ENCODE measurements around the gene PAK6. TPM values are rescaled to one million over a fixed set of nuclear protein-coding genes. Genes with fewer than 3 reads are reported as not detected.
A peak's percentile ranks its signal among the peaks of the same experiment; 100 is the strongest.

The PAK6 gene
- polyA plus RNA-seq, 1 donor (not counting 4 experiments of a cell fraction or from before 2014, with no cell fraction given) = 11.5 TPM

- Histone ChIP-seq H3K36me3 (ENCODE audit: control insufficient read depth in 2 of 2, extremely low read depth in 1 of 2, insufficient read depth in 2 of 2, low read length in 2 of 2) (peaks cover 40 to 42% of the 10 kb centered on the region in 2 experiments), H3K9me3 (ENCODE audit: control insufficient read depth, low read depth, low read length) (no peaks in the 10 kb centered on the region), H4K20me1 (ENCODE audit: control insufficient read depth, extremely low read depth, insufficient read depth, low read length) (no peaks in the 10 kb centered on the region), H3K27ac (ENCODE audit: control insufficient read depth, insufficient read depth, low read length) (no peak overlapping the region), H3K79me2 (ENCODE audit: control insufficient read depth, insufficient read depth, low read length) (no peaks in the 10 kb centered on the region), H3K4me3 (ENCODE audit: control insufficient read depth in 2 of 3, extremely low read depth in 1 of 3, insufficient read depth in 2 of 3, low read depth in 1 of 3, low read length in 3 of 3) (no peak overlapping the region), H3K27me3 (ENCODE audit: control insufficient read depth, extremely low read depth, insufficient read depth, low read length) (no peaks in the 10 kb centered on the region), H3K9me1 (ENCODE audit: control insufficient read depth, extremely low read depth, insufficient read depth, low read length) (no peaks in the 10 kb centered on the region), H3K4me2 (ENCODE audit: control insufficient read depth, extremely low read depth, insufficient read depth, low read depth, low read length) (no peak overlapping the region), H3K9ac (ENCODE audit: control insufficient read depth, extremely low read depth, insufficient read depth, low read length) (no peak overlapping the region), H3K4me1 (ENCODE audit: control insufficient read depth, extremely low read depth, insufficient read depth, low read length) (no peaks in the 10 kb centered on the region), H2AFZ (ENCODE audit: control insufficient read depth, low read length) (no peak overlapping the region)
- no peak for FAIRE-seq
- no peak for DNase-seq (ENCODE audit: low read depth, low spot score)
- TF ChIP-seq CTCF (optimal IDR thresholded peaks at IDR 0.05 in 1 of 3, IDR thresholded peaks at IDR 0.05 in 1 of 3, conservative IDR thresholded peaks at IDR 0.05 in 1 of 3; ENCODE audit: extremely low read depth in 1 of 3, insufficient read depth in 2 of 3, low read length in 3 of 3) (peak; percentile 29 to 69 (median 43)), EZH2 (IDR thresholded peaks at IDR 0.05; ENCODE audit: low read length) (no peak)
- dilution Hi-C loops (cut with MboI; ENCODE audit: extremely low pct_ligation_motif_present, low sequenced_read_pairs) = loop anchor here (5.0 kb wide), 1 partner anchor 55 kb away; no protein-coding TSS in a partner anchor
Observed at GRCh38 chr15:40272485-40273056, 33.7 kb downstream of the PAK6 start.

GRCh38 chr15:40273428-40273827 is 34.6 kb downstream of the PAK6 start:
- no peaks in the 10 kb centered on the region for H3K9me1 ChIP-seq (ENCODE audit: control insufficient read depth, extremely low read depth, insufficient read depth, low read length)
- H3K27me3 ChIP-seq (ENCODE audit: control insufficient read depth, extremely low read depth, insufficient read depth, low read length) = no peaks in the 10 kb centered on the region
- no peak overlapping the region for H3K9ac ChIP-seq (ENCODE audit: control insufficient read depth, extremely low read depth, insufficient read depth, low read length)
- DNase-seq (ENCODE audit: low read depth, low spot score) (no peak), FAIRE-seq (no peak)
- H3K4me3 ChIP-seq (ENCODE audit: control insufficient read depth in 2 of 3, extremely low read depth in 1 of 3, insufficient read depth in 2 of 3, low read depth in 1 of 3, low read length in 3 of 3) = no peak overlapping the region
- no peak overlapping the region for H3K27ac ChIP-seq (ENCODE audit: control insufficient read depth, insufficient read depth, low read length)
- dilution Hi-C loops (cut with MboI; ENCODE audit: extremely low pct_ligation_motif_present, low sequenced_read_pairs) = loop anchor here (5.0 kb wide), 1 partner anchor 56 kb away; no protein-coding TSS in a partner anchor
- no peaks in the 10 kb centered on the region for H3K79me2 ChIP-seq (ENCODE audit: control insufficient read depth, insufficient read depth, low read length)
- H4K20me1 ChIP-seq (ENCODE audit: control insufficient read depth, extremely low read depth, insufficient read depth, low read length) = no peaks in the 10 kb centered on the region
- H3K9me3 ChIP-seq (ENCODE audit: control insufficient read depth, low read depth, low read length) = no peaks in the 10 kb centered on the region
- H3K4me1 ChIP-seq (ENCODE audit: control insufficient read depth, extremely low read depth, insufficient read depth, low read length) = no peaks in the 10 kb centered on the region
- H3K4me2 ChIP-seq (ENCODE audit: control insufficient read depth, extremely low read depth, insufficient read depth, low read depth, low read length) = no peak overlapping the region
- H2AFZ ChIP-seq (ENCODE audit: control insufficient read depth, low read length) = no peak overlapping the region
- H3K36me3 ChIP-seq (ENCODE audit: control insufficient read depth in 2 of 2, extremely low read depth in 1 of 2, insufficient read depth in 2 of 2, low read length in 2 of 2) = peaks cover 35 to 36% of the 10 kb centered on the region in 2 experiments
- TF ChIP-seq EZH2 (IDR thresholded peaks at IDR 0.05; ENCODE audit: low read length) (no peak), CTCF (optimal IDR thresholded peaks at IDR 0.05 in 1 of 3, IDR thresholded peaks at IDR 0.05 in 1 of 3, conservative IDR thresholded peaks at IDR 0.05 in 1 of 3; ENCODE audit: extremely low read depth in 1 of 3, insufficient read depth in 2 of 3, low read length in 3 of 3) (no peak)

Data from keratinocyte (primary cell).